Measurements from ENCODE around the gene MECR. TPM values are rescaled to one million over a fixed set of nuclear protein-coding genes. Genes with fewer than 3 reads are reported as not detected.

Gene MECR
- polyA plus RNA-seq, 1 of the 3 experiments (the other 2 are of a cell fraction): 38.3 TPM

GRCh38 chr1:29233693-29234092, 3.0 kb upstream of the MECR start:
- no peaks in the 10 kb centered on the region for H3F3A ChIP-seq (replicated peaks; ENCODE audit: insufficient read depth)
- POLR2A ChIA-PET: no interaction called here
- peaks cover 6% of the 10 kb centered on the region for H3K27me3 ChIP-seq (ENCODE audit: insufficient read depth)
- 68% methylated on average over 4 of the region's 4 CpGs for WGBS (ENCODE audit: low lambda C conversion rate)
- TF ChIP-seq MEF2A (IDR thresholded peaks at IDR 0.05; ENCODE audit: borderline replicate concordance, low read depth) (no peak), CHD2 (IDR thresholded peaks at IDR 0.05; ENCODE audit: low read length, partially characterized antibody) (no peak), USF1 (IDR thresholded peaks at IDR 0.05; ENCODE audit: borderline replicate concordance, low read depth) (no peak), TCF12 (IDR thresholded peaks at IDR 0.05) (no peak), FOSL2 (IDR thresholded peaks at IDR 0.05; ENCODE audit: borderline replicate concordance, low read depth) (no peak), RFX5 (IDR thresholded peaks at IDR 0.05; ENCODE audit: low read length) (no peak), RAD21 (IDR thresholded peaks at IDR 0.05; ENCODE audit: low read length) (no peak), SIN3A (IDR thresholded peaks at IDR 0.05; ENCODE audit: borderline replicate concordance, low read depth, low read length) (no peak), YY1 (IDR thresholded peaks at IDR 0.05; ENCODE audit: low read depth) (no peak)
- TF ChIP-seq, protein P1, sequence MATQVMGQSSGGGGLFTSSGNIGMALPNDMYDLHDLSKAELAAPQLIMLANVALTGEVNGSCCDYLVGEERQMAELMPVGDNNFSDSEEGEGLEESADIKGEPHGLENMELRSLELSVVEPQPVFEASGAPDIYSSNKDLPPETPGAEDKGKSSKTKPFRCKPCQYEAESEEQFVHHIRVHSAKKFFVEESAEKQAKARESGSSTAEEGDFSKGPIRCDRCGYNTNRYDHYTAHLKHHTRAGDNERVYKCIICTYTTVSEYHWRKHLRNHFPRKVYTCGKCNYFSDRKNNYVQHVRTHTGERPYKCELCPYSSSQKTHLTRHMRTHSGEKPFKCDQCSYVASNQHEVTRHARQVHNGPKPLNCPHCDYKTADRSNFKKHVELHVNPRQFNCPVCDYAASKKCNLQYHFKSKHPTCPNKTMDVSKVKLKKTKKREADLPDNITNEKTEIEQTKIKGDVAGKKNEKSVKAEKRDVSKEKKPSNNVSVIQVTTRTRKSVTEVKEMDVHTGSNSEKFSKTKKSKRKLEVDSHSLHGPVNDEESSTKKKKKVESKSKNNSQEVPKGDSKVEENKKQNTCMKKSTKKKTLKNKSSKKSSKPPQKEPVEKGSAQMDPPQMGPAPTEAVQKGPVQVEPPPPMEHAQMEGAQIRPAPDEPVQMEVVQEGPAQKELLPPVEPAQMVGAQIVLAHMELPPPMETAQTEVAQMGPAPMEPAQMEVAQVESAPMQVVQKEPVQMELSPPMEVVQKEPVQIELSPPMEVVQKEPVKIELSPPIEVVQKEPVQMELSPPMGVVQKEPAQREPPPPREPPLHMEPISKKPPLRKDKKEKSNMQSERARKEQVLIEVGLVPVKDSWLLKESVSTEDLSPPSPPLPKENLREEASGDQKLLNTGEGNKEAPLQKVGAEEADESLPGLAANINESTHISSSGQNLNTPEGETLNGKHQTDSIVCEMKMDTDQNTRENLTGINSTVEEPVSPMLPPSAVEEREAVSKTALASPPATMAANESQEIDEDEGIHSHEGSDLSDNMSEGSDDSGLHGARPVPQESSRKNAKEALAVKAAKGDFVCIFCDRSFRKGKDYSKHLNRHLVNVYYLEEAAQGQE (IDR thresholded peaks at IDR 0.05; ENCODE audit: low read depth, low read length): no peak
- TF ChIP-seq, protein P2, sequence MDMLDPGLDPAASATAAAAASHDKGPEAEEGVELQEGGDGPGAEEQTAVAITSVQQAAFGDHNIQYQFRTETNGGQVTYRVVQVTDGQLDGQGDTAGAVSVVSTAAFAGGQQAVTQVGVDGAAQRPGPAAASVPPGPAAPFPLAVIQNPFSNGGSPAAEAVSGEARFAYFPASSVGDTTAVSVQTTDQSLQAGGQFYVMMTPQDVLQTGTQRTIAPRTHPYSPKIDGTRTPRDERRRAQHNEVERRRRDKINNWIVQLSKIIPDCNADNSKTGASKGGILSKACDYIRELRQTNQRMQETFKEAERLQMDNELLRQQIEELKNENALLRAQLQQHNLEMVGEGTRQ (IDR thresholded peaks at IDR 0.05; ENCODE audit: borderline replicate concordance, low read depth, low read length): no peak
- H3K79me2 ChIP-seq (ENCODE audit: insufficient read depth): peaks cover 20% of the 10 kb centered on the region
- no peak overlapping the region for H3K4me2 ChIP-seq
- H3K9me2 ChIP-seq: no peaks in the 10 kb centered on the region
- H3K27ac ChIP-seq (ENCODE audit: low read depth in 2 of 2, low read length in 1 of 2): no peak overlapping the region
- no peak for DNase-seq
- H3K9me3 ChIP-seq: no peaks in the 10 kb centered on the region
- CTCF ChIA-PET: interaction anchor here (0.8 to 3.5 kb wide), 4 partner anchors 31 to 1474 kb away, joined by 3 to 20 read pairs (median 3); no protein-coding TSS in a partner anchor
- no peak overlapping the region for H3K4me3 ChIP-seq (ENCODE audit: low read depth in 2 of 2, low read length in 1 of 2)
- no peaks in the 10 kb centered on the region for H3K36me3 ChIP-seq (replicated peaks in 1 of 2; ENCODE audit: control insufficient read depth in 1 of 2, insufficient read depth in 2 of 2, low read length in 1 of 2)
- H3K9ac ChIP-seq: no peak overlapping the region
- H4K20me1 ChIP-seq (ENCODE audit: insufficient read depth): no peaks in the 10 kb centered on the region
- H2AFZ ChIP-seq (ENCODE audit: low read depth): no peak overlapping the region
- peaks cover 16 to 23% of the 10 kb centered on the region in 2 experiments for H3K4me1 ChIP-seq (ENCODE audit: control insufficient read depth in 1 of 2, insufficient read depth in 2 of 2, low read depth in 1 of 2, low read length in 1 of 2)

DNA sequence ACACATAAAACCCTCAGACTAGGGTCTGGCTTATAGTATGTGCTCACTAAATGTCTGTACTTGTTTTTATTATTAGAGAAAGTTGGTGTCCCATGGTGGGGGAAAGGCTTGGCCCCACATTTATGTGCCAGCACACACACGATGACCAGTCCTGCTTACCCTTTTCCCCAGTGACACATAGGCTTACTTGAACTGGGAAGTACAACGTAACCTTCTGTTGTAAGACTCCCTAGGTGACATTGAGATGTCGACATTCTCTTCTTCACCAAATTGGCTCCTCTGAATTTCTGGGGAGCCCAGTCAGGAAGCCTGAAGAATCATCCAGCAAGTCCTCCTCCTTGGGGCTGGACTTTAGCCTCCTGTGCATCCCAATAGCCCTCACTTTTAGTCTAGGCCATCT, 1.7 kb upstream of the MECR start:
- H3F3A ChIP-seq (replicated peaks; ENCODE audit: insufficient read depth): no peaks in the 10 kb centered on the region
- H3K4me1 ChIP-seq (ENCODE audit: control insufficient read depth in 1 of 2, insufficient read depth in 2 of 2, low read depth in 1 of 2, low read length in 1 of 2): peaks cover 15 to 16% of the 10 kb centered on the region in 2 experiments
- H3K27ac ChIP-seq (ENCODE audit: low read depth in 2 of 2, low read length in 1 of 2): no peak overlapping the region
- H3K27me3 ChIP-seq (ENCODE audit: insufficient read depth): peaks cover 6% of the 10 kb centered on the region
- H3K4me3 ChIP-seq (ENCODE audit: low read depth in 2 of 2, low read length in 1 of 2): no peak overlapping the region
- ChIA-PET POLR2A (no interaction called here), CTCF (interaction anchor here (1.2 to 2.1 kb wide), 3 partner anchors 13 to 1487 kb away, joined by 5 read pairs; no protein-coding TSS in a partner anchor)
- WGBS (ENCODE audit: low lambda C conversion rate): 90% methylated on average over 3 of the region's 3 CpGs
- peaks cover 25% of the 10 kb centered on the region for H3K79me2 ChIP-seq (ENCODE audit: insufficient read depth)
- no peaks in the 10 kb centered on the region for H4K20me1 ChIP-seq (ENCODE audit: insufficient read depth)
- H3K9me2 ChIP-seq: no peaks in the 10 kb centered on the region
- H3K9ac ChIP-seq: no peak overlapping the region
- no peaks in the 10 kb centered on the region for H3K36me3 ChIP-seq (replicated peaks in 1 of 2; ENCODE audit: control insufficient read depth in 1 of 2, insufficient read depth in 2 of 2, low read length in 1 of 2)
- no peak overlapping the region for H2AFZ ChIP-seq (ENCODE audit: low read depth)
- no peak for DNase-seq
- no peaks in the 10 kb centered on the region for H3K9me3 ChIP-seq
- H3K4me2 ChIP-seq: no peak overlapping the region
- no peak for TF ChIP-seq EZH2phosphoT487 (IDR thresholded peaks at IDR 0.05; ENCODE audit: borderline replicate concordance, low read depth)
- no peak for TF ChIP-seq NFIC (IDR thresholded peaks at IDR 0.05; ENCODE audit: borderline replicate concordance)
- TF ChIP-seq CHD2 (IDR thresholded peaks at IDR 0.05; ENCODE audit: low read length, partially characterized antibody): no peak
- no peak for TF ChIP-seq RAD21 (IDR thresholded peaks at IDR 0.05; ENCODE audit: low read length)
- TF ChIP-seq NRF1 (IDR thresholded peaks at IDR 0.05; ENCODE audit: low read depth, low read length): no peak
- no peak for TF ChIP-seq EP300 (IDR thresholded peaks at IDR 0.05; ENCODE audit: borderline replicate concordance in 1 of 2, low read depth in 1 of 2, low read length in 1 of 2)
- TF ChIP-seq TEAD4 (IDR thresholded peaks at IDR 0.05; ENCODE audit: borderline replicate concordance, insufficient read depth): no peak
- TF ChIP-seq, protein P1 (IDR thresholded peaks at IDR 0.05; ENCODE audit: low read depth, low read length): no peak
- no peak for TF ChIP-seq RFX5 (IDR thresholded peaks at IDR 0.05; ENCODE audit: low read length)
- TF ChIP-seq, protein P3, sequence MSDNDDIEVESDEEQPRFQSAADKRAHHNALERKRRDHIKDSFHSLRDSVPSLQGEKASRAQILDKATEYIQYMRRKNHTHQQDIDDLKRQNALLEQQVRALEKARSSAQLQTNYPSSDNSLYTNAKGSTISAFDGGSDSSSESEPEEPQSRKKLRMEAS (IDR thresholded peaks at IDR 0.05; ENCODE audit: low read depth): no peak
- TF ChIP-seq SMC3 (IDR thresholded peaks at IDR 0.05; ENCODE audit: low read depth, low read length): no peak
- no peak for TF ChIP-seq TCF12 (IDR thresholded peaks at IDR 0.05)
